Sigmoid colon (tissue), 7 donors: ENCODE data around the gene NKAIN4. TPM values are rescaled to one million over a fixed set of nuclear protein-coding genes. Genes with fewer than 3 reads are reported as not detected.

Source experiments
- DNase-seq: peaks from one replicate; pipeline ENCODE4 v3.0.0-alpha.2; 2019
- H3K27ac ChIP-seq, 4 donors: fragments of 200-600 bp; sonication (generic); one replicate each; pipeline ENCODE4 v1.5.1; 2016 to 2019; ENCODE audit warnings: mild to moderate bottlenecking in 1 of 4
- H3K27me3 ChIP-seq, 3 donors: fragments of 200-600 bp; sonication (generic); one replicate each; pipeline ENCODE4 v1.5.1; 2019; ENCODE audit warnings: mild to moderate bottlenecking in 1 of 3
- H3K36me3 ChIP-seq, 4 donors: fragments of 200-600 bp; sonication (generic); one replicate each; pipeline ENCODE4 v1.5.1; 2016 to 2019
- H3K4me1 ChIP-seq, 4 donors: fragments of 200-600 bp; sonication (generic); one replicate each; pipeline ENCODE4 v1.5.1; 2017 to 2019
- H3K4me3 ChIP-seq, 4 donors: fragments of 200-600 bp; sonication (generic); one replicate each; pipeline ENCODE4 v1.5.1; 2017 to 2019; ENCODE audit warnings: mild to moderate bottlenecking in 2 of 4, moderate library complexity in 1 of 4
- H3K9me3 ChIP-seq, 4 donors: fragments of 200-600 bp in 3 of 4; sonication (generic) in 3 of 4; one replicate each; pipeline versions ENCODE4 v1.5.1 to v1.6.1; 2013 to 2019
- CTCF ChIP-seq, 4 experiments: fragments of 450-650 bp in 3 of 4; fragments of 200-600 bp in 1 of 4; IDR thresholded peaks; one replicate each; pipeline ENCODE4 v1.5.1; 2016 to 2019; ENCODE audit warnings: antibody characterized with exemption in 4 of 4, mild to moderate bottlenecking in 3 of 4, moderate library complexity in 2 of 4
- EP300 ChIP-seq, 4 donors: sonication (generic); formaldehyde crosslinking; IDR thresholded peaks; one replicate each; pipeline ENCODE4 v1.6.1; 2017; ENCODE audit warnings: antibody characterized with exemption in 4 of 4
- POLR2A ChIP-seq, 2 donors: fragments of 450-650 bp; IDR thresholded peaks; one replicate each; pipeline ENCODE4 v1.6.1; 2016; ENCODE audit warnings: antibody characterized with exemption in 2 of 2, mild to moderate bottlenecking in 2 of 2, moderate library complexity in 2 of 2
- POLR2AphosphoS5 ChIP-seq, 4 donors: sonication (generic); formaldehyde crosslinking; IDR thresholded peaks; one replicate each; pipeline ENCODE4 v1.6.1; 2017; ENCODE audit warnings: antibody characterized with exemption in 4 of 4
- WGBS, 2 donors: extraction: QIAGEN DNeasy Blood & Tissue Kit; methylation state at CpG; one replicate each; pipeline ENCODE4 v1.1.7; 2013; 5-methylcytosine and 5-hydroxymethylcytosine counted together
- intact Hi-C: fragments of 100-400 bp; cut with DNase I; formaldehyde crosslinking; loops from one replicate; pipeline ENCODE4 v1.15.1; 2023
- polyA plus RNA-seq, 3 donors: library from polyadenylated mRNA; stranded (reverse); fragments of 200-250 nt; gene quantifications; one replicate each; pipeline ENCODE4 v1.2.3, GENCODE V29; 2013
- total RNA-seq, 4 donors: library from RNA; depleted of rRNA; stranded (reverse); fragments of >200 nt; gene quantifications; one replicate each; pipeline ENCODE4 v1.1.0, GENCODE V29; 2016
- donor health status: healthy with polysubstance abuse.
- donor health status: Bipolar disorder and iron deficiency.
- donor health status: healthy.

The NKAIN4 gene
- total and polyA plus RNA-seq, 7 donors, result 0.33 to 4.4 (median 0.95) TPM; not detected in 2

GRCh38 chr20:63261795-63262528 is 7.7 kb upstream of the NKAIN4 start:
- H3K27ac ChIP-seq, result no peak overlapping the region
- H3K4me3 ChIP-seq, result no peak overlapping the region
- 40 to 72% methylated on average over 30 of the region's 30 CpGs for WGBS, 2 donors
- H3K27me3 ChIP-seq, result peaks cover 6 to 72% (median 42%) of the 10 kb centered on the region in 3 donors
- intact Hi-C loops, result no loop called here
- DNase-seq, result no peak
- H3K36me3 ChIP-seq, result no peaks in the 10 kb centered on the region
- no peak for TF ChIP-seq CTCF (IDR thresholded peaks at IDR 0.05)
- TF ChIP-seq POLR2A (IDR thresholded peaks at IDR 0.05), result no peak
- TF ChIP-seq EP300 (IDR thresholded peaks at IDR 0.05), result no peak
- TF ChIP-seq POLR2AphosphoS5 (IDR thresholded peaks at IDR 0.05), result no peak
- H3K4me1 ChIP-seq, result no peaks in the 10 kb centered on the region
- H3K9me3 ChIP-seq, result no peaks in the 10 kb centered on the region

- Histone ChIP-seq H3K9me3 (no peaks in the 10 kb centered on the region), H3K27me3 (peaks cover 6 to 75% (median 42%) of the 10 kb centered on the region in 3 donors), H3K36me3 (no peaks in the 10 kb centered on the region), H3K4me3 (no peak overlapping the region), H3K4me1 (no peaks in the 10 kb centered on the region), H3K27ac (no peak overlapping the region)
- intact Hi-C loops, result no loop called here
- TF ChIP-seq CTCF (IDR thresholded peaks at IDR 0.05) (no peak), POLR2AphosphoS5 (IDR thresholded peaks at IDR 0.05) (no peak), EP300 (IDR thresholded peaks at IDR 0.05) (no peak), POLR2A (IDR thresholded peaks at IDR 0.05) (no peak)
- no peak for DNase-seq
- WGBS, 2 donors, result 60 to 68% methylated on average over 25 of the region's 25 CpGs
Measured at GRCh38 chr20:63261060-63261794, 7.0 kb upstream of the NKAIN4 start.

DNA sequence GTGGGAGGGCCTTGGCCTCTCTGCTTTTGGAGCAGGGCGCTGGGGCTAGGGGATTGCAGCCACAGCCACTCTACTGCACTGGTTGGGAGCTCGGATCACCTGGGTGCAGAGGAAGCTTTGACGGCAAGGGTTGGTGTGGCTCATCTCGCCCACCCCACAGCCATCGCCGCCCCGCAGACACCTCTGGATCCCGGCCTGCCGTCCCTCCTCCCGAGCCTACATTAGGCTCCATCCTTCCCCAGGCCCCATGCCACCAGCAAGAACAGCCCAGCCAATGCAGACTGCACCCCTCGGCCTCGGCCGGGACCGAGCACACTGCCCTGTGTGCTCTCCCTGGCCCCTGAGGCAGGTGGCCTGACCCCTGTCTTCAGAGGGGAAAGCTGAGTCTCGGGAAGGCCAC is 6.3 kb upstream of the NKAIN4 start:
- TF ChIP-seq CTCF (IDR thresholded peaks at IDR 0.05), result no peak
- TF ChIP-seq POLR2A (IDR thresholded peaks at IDR 0.05), result no peak
- TF ChIP-seq EP300 (IDR thresholded peaks at IDR 0.05), result no peak
- TF ChIP-seq POLR2AphosphoS5 (IDR thresholded peaks at IDR 0.05), result no peak
- Histone ChIP-seq H3K4me3 (no peak overlapping the region), H3K27ac (no peak overlapping the region), H3K9me3 (no peaks in the 10 kb centered on the region), H3K4me1 (no peaks in the 10 kb centered on the region), H3K36me3 (no peaks in the 10 kb centered on the region), H3K27me3 (peaks cover 6 to 75% (median 43%) of the 10 kb centered on the region in 3 donors)
- 86 to 92% methylated on average over 15 of the region's 15 CpGs for WGBS, 2 donors
- intact Hi-C loops, result no loop called here
- DNase-seq, result no peak

GRCh38 chr20:63259734-63260460 is 5.6 kb upstream of the NKAIN4 start:
- intact Hi-C loops, result no loop called here
- no peak for DNase-seq
- Histone ChIP-seq H3K27ac (no peak overlapping the region), H3K4me3 (no peak overlapping the region), H3K9me3 (no peaks in the 10 kb centered on the region), H3K4me1 (no peaks in the 10 kb centered on the region), H3K27me3 (peaks cover 7 to 75% (median 43%) of the 10 kb centered on the region in 3 donors), H3K36me3 (no peaks in the 10 kb centered on the region)
- 83 to 85% methylated on average over 25 of the region's 25 CpGs for WGBS, 2 donors
- TF ChIP-seq EP300 (IDR thresholded peaks at IDR 0.05) (no peak), POLR2AphosphoS5 (IDR thresholded peaks at IDR 0.05) (no peak), POLR2A (IDR thresholded peaks at IDR 0.05) (no peak), CTCF (IDR thresholded peaks at IDR 0.05) (no peak)
